ENCODE measurements around the gene IFI27. TPM values are rescaled to one million over a fixed set of nuclear protein-coding genes. Genes with fewer than 3 reads are reported as not detected.

IFI27 gene
- total RNA-seq, 1 donor, result 80.7 TPM

- no peaks in the 10 kb centered on the region for H3K27me3 ChIP-seq (ENCODE audit: insufficient read depth, low read length)
- no peak overlapping the region for H2AFZ ChIP-seq (ENCODE audit: low read length)
- no peaks in the 10 kb centered on the region for H3K36me3 ChIP-seq (ENCODE audit: insufficient read depth, low read length)
- no peaks in the 10 kb centered on the region for H3K79me2 ChIP-seq (ENCODE audit: insufficient read depth, low read length)
- H3K4me1 ChIP-seq (ENCODE audit: insufficient read depth, low read length), result peaks cover 16% of the 10 kb centered on the region
- no peak overlapping the region for H3K27ac ChIP-seq (ENCODE audit: low read depth, low read length)
- H4K20me1 ChIP-seq (ENCODE audit: insufficient read depth, low read length), result no peaks in the 10 kb centered on the region
- H3K4me2 ChIP-seq (ENCODE audit: insufficient read depth, low read length), result no peak overlapping the region
- TF ChIP-seq CTCF (IDR thresholded peaks at IDR 0.05; ENCODE audit: extremely low read depth, low read depth, low read length), result no peak
- no peaks in the 10 kb centered on the region for H3K9me3 ChIP-seq (ENCODE audit: low read depth, low read length)
- no peak for DNase-seq (ENCODE audit: insufficient read length, low spot score, missing footprints)
- H3K4me3 ChIP-seq (ENCODE audit: insufficient read depth, low read length), result no peak overlapping the region
Observed at GRCh38 chr14:94102768-94103482, 7.6 kb upstream of the IFI27 start.

- Histone ChIP-seq H3K36me3 (ENCODE audit: insufficient read depth, low read length) (no peaks in the 10 kb centered on the region), H3K27me3 (ENCODE audit: insufficient read depth, low read length) (no peaks in the 10 kb centered on the region), H3K27ac (ENCODE audit: low read depth, low read length) (no peak overlapping the region), H3K4me1 (ENCODE audit: insufficient read depth, low read length) (peaks cover 16% of the 10 kb centered on the region), H4K20me1 (ENCODE audit: insufficient read depth, low read length) (no peaks in the 10 kb centered on the region), H3K9me3 (ENCODE audit: low read depth, low read length) (no peaks in the 10 kb centered on the region), H3K79me2 (ENCODE audit: insufficient read depth, low read length) (no peaks in the 10 kb centered on the region), H3K4me3 (ENCODE audit: insufficient read depth, low read length) (no peak overlapping the region), H3K4me2 (ENCODE audit: insufficient read depth, low read length) (no peak overlapping the region), H2AFZ (ENCODE audit: low read length) (no peak overlapping the region)
- no peak for DNase-seq (ENCODE audit: insufficient read length, low spot score, missing footprints)
- no peak for TF ChIP-seq CTCF (IDR thresholded peaks at IDR 0.05; ENCODE audit: extremely low read depth, low read depth, low read length)
Observed at GRCh38 chr14:94103554-94104150, 6.9 kb upstream of the IFI27 start.

GRCh38 chr14:94104731-94105130 lies 5.8 kb upstream of the IFI27 start:
- Histone ChIP-seq H3K79me2 (ENCODE audit: insufficient read depth, low read length) (no peaks in the 10 kb centered on the region), H3K9me3 (ENCODE audit: low read depth, low read length) (no peaks in the 10 kb centered on the region), H3K4me2 (ENCODE audit: insufficient read depth, low read length) (no peak overlapping the region), H3K4me1 (ENCODE audit: insufficient read depth, low read length) (peaks cover 16% of the 10 kb centered on the region), H3K27me3 (ENCODE audit: insufficient read depth, low read length) (no peaks in the 10 kb centered on the region), H3K27ac (ENCODE audit: low read depth, low read length) (no peak overlapping the region), H3K4me3 (ENCODE audit: insufficient read depth, low read length) (no peak overlapping the region), H2AFZ (ENCODE audit: low read length) (no peak overlapping the region), H4K20me1 (ENCODE audit: insufficient read depth, low read length) (no peaks in the 10 kb centered on the region), H3K36me3 (ENCODE audit: insufficient read depth, low read length) (no peaks in the 10 kb centered on the region)
- DNase-seq (ENCODE audit: insufficient read length, low spot score, missing footprints), result no peak
- no peak for TF ChIP-seq CTCF (IDR thresholded peaks at IDR 0.05; ENCODE audit: extremely low read depth, low read depth, low read length)

GRCh38 chr14:94109915-94110250 lies 653 bp upstream of the IFI27 start:
- no peak for DNase-seq (ENCODE audit: insufficient read length, low spot score, missing footprints)
- TF ChIP-seq CTCF (IDR thresholded peaks at IDR 0.05; ENCODE audit: extremely low read depth, low read depth, low read length), result no peak
- H3K4me3 ChIP-seq (ENCODE audit: insufficient read depth, low read length), result no peak overlapping the region
- H3K79me2 ChIP-seq (ENCODE audit: insufficient read depth, low read length), result no peaks in the 10 kb centered on the region
- no peak overlapping the region for H2AFZ ChIP-seq (ENCODE audit: low read length)
- no peaks in the 10 kb centered on the region for H4K20me1 ChIP-seq (ENCODE audit: insufficient read depth, low read length)
- H3K27ac ChIP-seq (ENCODE audit: low read depth, low read length), result no peak overlapping the region
- H3K9me3 ChIP-seq (ENCODE audit: low read depth, low read length), result no peaks in the 10 kb centered on the region
- no peaks in the 10 kb centered on the region for H3K36me3 ChIP-seq (ENCODE audit: insufficient read depth, low read length)
- no peaks in the 10 kb centered on the region for H3K27me3 ChIP-seq (ENCODE audit: insufficient read depth, low read length)
- H3K4me2 ChIP-seq (ENCODE audit: insufficient read depth, low read length), result no peak overlapping the region
- H3K4me1 ChIP-seq (ENCODE audit: insufficient read depth, low read length), result peaks cover 15% of the 10 kb centered on the region
